ENCODE results near the gene ERCC1. TPM values are rescaled to one million over a fixed set of nuclear protein-coding genes. Genes with fewer than 3 reads are reported as not detected.

The ERCC1 gene
- total RNA-seq, 1 experiment from 2014 or later: 57.3 TPM

GRCh38 chr19:45380107-45380506 is 43.6 kb downstream of the ERCC1 start:
- TF ChIP-seq EZH2phosphoT487 (IDR thresholded peaks at IDR 0.05; ENCODE audit: borderline replicate concordance, low read length) (no peak), EZH2 (IDR thresholded peaks at IDR 0.05; ENCODE audit: low read length, unreplicated experiment) (no peak)
- TF ChIP-seq, protein P1, sequence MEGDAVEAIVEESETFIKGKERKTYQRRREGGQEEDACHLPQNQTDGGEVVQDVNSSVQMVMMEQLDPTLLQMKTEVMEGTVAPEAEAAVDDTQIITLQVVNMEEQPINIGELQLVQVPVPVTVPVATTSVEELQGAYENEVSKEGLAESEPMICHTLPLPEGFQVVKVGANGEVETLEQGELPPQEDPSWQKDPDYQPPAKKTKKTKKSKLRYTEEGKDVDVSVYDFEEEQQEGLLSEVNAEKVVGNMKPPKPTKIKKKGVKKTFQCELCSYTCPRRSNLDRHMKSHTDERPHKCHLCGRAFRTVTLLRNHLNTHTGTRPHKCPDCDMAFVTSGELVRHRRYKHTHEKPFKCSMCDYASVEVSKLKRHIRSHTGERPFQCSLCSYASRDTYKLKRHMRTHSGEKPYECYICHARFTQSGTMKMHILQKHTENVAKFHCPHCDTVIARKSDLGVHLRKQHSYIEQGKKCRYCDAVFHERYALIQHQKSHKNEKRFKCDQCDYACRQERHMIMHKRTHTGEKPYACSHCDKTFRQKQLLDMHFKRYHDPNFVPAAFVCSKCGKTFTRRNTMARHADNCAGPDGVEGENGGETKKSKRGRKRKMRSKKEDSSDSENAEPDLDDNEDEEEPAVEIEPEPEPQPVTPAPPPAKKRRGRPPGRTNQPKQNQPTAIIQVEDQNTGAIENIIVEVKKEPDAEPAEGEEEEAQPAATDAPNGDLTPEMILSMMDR (conservative IDR thresholded peaks at IDR 0.05; ENCODE audit: low read depth, low read length): no peak
- Histone ChIP-seq H3K36me3 (ENCODE audit: low read depth, low read length) (no peaks in the 10 kb centered on the region), H4K20me1 (ENCODE audit: low read length) (no peaks in the 10 kb centered on the region), H3K4me3 (ENCODE audit: low read length) (no peak overlapping the region), H3K4me2 (ENCODE audit: low read length) (no peak overlapping the region), H3K27ac (ENCODE audit: low read length) (peak overlapping the region; percentile 46), H3K4me1 (ENCODE audit: insufficient read depth, low read length) (peaks cover 19% of the 10 kb centered on the region), H3K79me2 (ENCODE audit: low read length) (no peaks in the 10 kb centered on the region), H3K9ac (ENCODE audit: low read length) (no peak overlapping the region), H3K9me2 (replicated peaks; ENCODE audit: low read length) (no peaks in the 10 kb centered on the region), H3K9me3 (ENCODE audit: low read length) (no peaks in the 10 kb centered on the region), H3F3A (ENCODE audit: low read length, unreplicated experiment) (no peaks in the 10 kb centered on the region), H3K27me3 (ENCODE audit: low read length) (no peaks in the 10 kb centered on the region), H2AFZ (ENCODE audit: low read length) (no peak overlapping the region)
- CTCF ChIA-PET: no interaction called here
- intact Hi-C loops (cut with micrococcal nuclease): no loop called here
- POLR2A ChIA-PET (ENCODE audit: unreplicated experiment): no interaction called here
- DNase-seq (no peak), ATAC-seq (no peak)
- BruUV-seq (replicated peaks): no TSS peak

DNA sequence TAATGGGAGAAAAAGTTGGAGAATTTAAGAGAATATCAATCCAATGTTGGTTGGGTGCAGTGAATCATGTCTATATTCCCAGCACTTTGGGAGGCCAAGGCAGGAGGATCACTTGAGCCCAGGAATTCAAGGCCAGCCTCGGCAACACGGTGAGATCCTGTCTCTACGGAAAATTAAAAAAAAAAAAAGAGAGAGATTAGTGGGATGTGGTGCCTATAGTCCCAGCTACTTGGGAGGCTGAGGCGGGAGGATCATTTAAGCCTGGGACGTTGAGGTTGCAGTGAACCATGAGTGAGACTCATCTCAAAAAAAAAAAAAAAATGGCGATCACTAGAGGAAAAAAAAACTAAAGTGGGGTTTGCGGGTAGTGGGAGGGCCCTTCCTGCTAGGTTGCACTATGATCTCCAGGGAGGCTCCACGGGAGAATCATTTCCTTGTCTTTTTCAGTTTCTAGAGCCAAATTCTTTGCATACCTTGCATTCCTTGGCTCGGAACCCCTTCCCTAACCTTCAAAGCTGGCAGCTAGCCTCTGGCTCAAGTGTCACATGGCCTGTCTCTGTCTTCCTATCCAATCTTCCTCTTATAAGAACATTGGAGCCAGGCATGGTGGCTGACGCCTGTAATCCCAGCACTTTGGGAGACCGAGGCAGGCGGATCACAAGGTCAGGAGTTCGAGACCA is 47.5 kb downstream of the ERCC1 start:
- no peaks in the 10 kb centered on the region for H3F3A ChIP-seq (ENCODE audit: low read length, unreplicated experiment)
- peak; percentile 94 for DNase-seq
- TF ChIP-seq EZH2 (IDR thresholded peaks at IDR 0.05; ENCODE audit: low read length, unreplicated experiment) (no peak), EZH2phosphoT487 (IDR thresholded peaks at IDR 0.05; ENCODE audit: borderline replicate concordance, low read length) (no peak)
- TF ChIP-seq, protein P1 (conservative IDR thresholded peaks at IDR 0.05; ENCODE audit: low read depth, low read length): no peak
- H3K27me3 ChIP-seq (ENCODE audit: low read length): no peaks in the 10 kb centered on the region
- H3K9me3 ChIP-seq (ENCODE audit: low read length): no peaks in the 10 kb centered on the region
- TSS peak; percentile 48 for BruUV-seq (replicated peaks)
- H3K9ac ChIP-seq (ENCODE audit: low read length): 0 out of 2 replicates have a peak overlapping the region, but pooled peaks have one; percentile 15
- intact Hi-C loops (cut with micrococcal nuclease): loop anchor here (2.0 kb wide), 1 partner anchor 31 kb away; the partner anchor contains the start of gene POLR1G
- no peak overlapping the region for H2AFZ ChIP-seq (ENCODE audit: low read length)
- ChIA-PET POLR2A (ENCODE audit: unreplicated experiment) (no interaction called here), CTCF (interaction anchor here (0.7 kb wide), 1 partner anchor 549 kb away, joined by 6 read pairs; no protein-coding TSS in a partner anchor)
- H3K4me2 ChIP-seq (ENCODE audit: low read length): peak overlapping the region; percentile 54
- no peaks in the 10 kb centered on the region for H3K36me3 ChIP-seq (ENCODE audit: low read depth, low read length)
- no peaks in the 10 kb centered on the region for H3K9me2 ChIP-seq (replicated peaks; ENCODE audit: low read length)
- H3K4me1 ChIP-seq (ENCODE audit: insufficient read depth, low read length): peaks cover 19% of the 10 kb centered on the region
- peak overlapping the region; percentile 84 for H3K27ac ChIP-seq (ENCODE audit: low read length)
- no peak overlapping the region for H3K4me3 ChIP-seq (ENCODE audit: low read length)
- peak; percentile 80 for ATAC-seq
- no peaks in the 10 kb centered on the region for H3K79me2 ChIP-seq (ENCODE audit: low read length)
- H4K20me1 ChIP-seq (ENCODE audit: low read length): no peaks in the 10 kb centered on the region

Data from PC-3 (cell line).